Suprapubic skin (tissue), 4 donors: ENCODE measurements around the gene ABI1. TPM values are rescaled to one million over a fixed set of nuclear protein-coding genes. Genes with fewer than 3 reads are reported as not detected.

Experiments used
- DNase-seq, 2 donors: peaks; one replicate each; pipeline ENCODE4 v3.0.0-alpha.2; 2019; ENCODE audit warnings: low spot score in 2 of 2
- H3K27ac ChIP-seq: fragments of 200-600 bp; sonication (generic); one replicate; pipeline ENCODE4 v1.5.1; 2019
- H3K27me3 ChIP-seq: fragments of 200-600 bp; sonication (generic); one replicate; pipeline ENCODE4 v1.5.1; 2019
- H3K36me3 ChIP-seq: fragments of 200-600 bp; sonication (generic); one replicate; pipeline ENCODE4 v1.5.1; 2019
- H3K4me1 ChIP-seq: fragments of 200-600 bp; sonication (generic); one replicate; pipeline ENCODE4 v1.5.1; 2019
- H3K4me3 ChIP-seq: fragments of 200-600 bp; sonication (generic); one replicate; pipeline ENCODE4 v1.5.1; 2019; ENCODE audit warnings: mild to moderate bottlenecking
- H3K9me3 ChIP-seq: fragments of 200-600 bp; sonication (generic); one replicate; pipeline ENCODE4 v1.5.1; 2019
- EP300 ChIP-seq: sonication (generic); formaldehyde crosslinking; IDR thresholded peaks from one replicate; pipeline ENCODE4 v1.6.1; 2017; ENCODE audit warnings: antibody characterized with exemption
- POLR2A ChIP-seq, 2 donors: fragments of 450-650 bp; IDR thresholded peaks; one replicate each; pipeline ENCODE4 v1.6.1; 2017; ENCODE audit warnings: antibody characterized with exemption in 2 of 2, mild to moderate bottlenecking in 2 of 2, moderate library complexity in 2 of 2
- POLR2AphosphoS5 ChIP-seq, 3 donors: sonication (generic); formaldehyde crosslinking; IDR thresholded peaks; one replicate each; pipeline ENCODE4 v1.6.1; 2017; ENCODE audit warnings: antibody characterized with exemption in 3 of 3
- WGBS: methylation state at CpG from one replicate; pipeline ENCODE4 v1.1.5; 2018; 5-methylcytosine and 5-hydroxymethylcytosine counted together
- total RNA-seq, 4 donors: library from RNA; depleted of rRNA; stranded (reverse); fragments of >200 nt; gene quantifications; one replicate each; pipeline ENCODE4 v1.1.0, GENCODE V29; 2016
- TF ChIP-seq, protein P1 (sequence below), 2 donors: fragments of 200-600 bp in 1 of 2; fragments of 450-650 bp in 1 of 2; sonication (generic) in 1 of 2; IDR thresholded peaks; one replicate each; pipeline ENCODE4 v1.5.1; 2016 to 2019; ENCODE audit warnings: antibody characterized with exemption in 2 of 2, mild to moderate bottlenecking in 1 of 2, moderate library complexity in 1 of 2

ABI1 gene
- total RNA-seq, 4 donors from 2014 or later: 62.9 to 78.8 (median 71.8) TPM

DNA sequence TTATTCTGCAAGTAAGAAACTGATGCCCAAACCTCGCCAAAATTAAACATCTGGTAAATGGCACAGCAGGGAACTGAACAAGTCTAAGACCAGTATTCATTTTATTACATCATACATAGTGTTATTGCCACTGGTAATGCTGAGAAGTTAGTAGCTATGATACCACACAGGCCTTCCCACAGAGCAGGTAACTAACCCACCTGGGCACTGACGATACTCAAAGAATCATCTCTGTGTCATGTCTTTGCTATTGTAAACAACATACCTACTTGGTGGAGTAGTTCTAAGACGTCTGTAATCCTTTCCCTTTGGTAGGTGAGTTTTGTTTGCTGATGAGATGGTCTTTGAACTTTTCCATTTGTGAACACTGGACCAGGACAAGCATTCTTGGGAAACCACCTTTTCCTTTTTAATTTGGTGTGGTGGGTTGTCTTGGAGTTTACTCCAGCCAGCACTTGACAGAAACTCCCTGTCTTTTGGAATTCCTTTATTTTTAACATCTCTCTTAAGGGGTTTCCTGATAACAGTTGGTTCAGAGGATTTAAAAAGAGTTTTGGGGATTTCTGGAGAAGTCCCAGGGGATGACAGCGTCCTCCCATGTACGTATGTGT is 122.4 kb downstream of the ABI1 start:
- Histone ChIP-seq H3K4me1 (no peaks in the 10 kb centered on the region), H3K4me3 (no peak overlapping the region), H3K9me3 (no peaks in the 10 kb centered on the region), H3K27ac (no peak overlapping the region), H3K36me3 (peaks cover 19% of the 10 kb centered on the region), H3K27me3 (no peaks in the 10 kb centered on the region)
- WGBS: 81% methylated on average over 5 of the region's 5 CpGs
- TF ChIP-seq, protein P1, sequence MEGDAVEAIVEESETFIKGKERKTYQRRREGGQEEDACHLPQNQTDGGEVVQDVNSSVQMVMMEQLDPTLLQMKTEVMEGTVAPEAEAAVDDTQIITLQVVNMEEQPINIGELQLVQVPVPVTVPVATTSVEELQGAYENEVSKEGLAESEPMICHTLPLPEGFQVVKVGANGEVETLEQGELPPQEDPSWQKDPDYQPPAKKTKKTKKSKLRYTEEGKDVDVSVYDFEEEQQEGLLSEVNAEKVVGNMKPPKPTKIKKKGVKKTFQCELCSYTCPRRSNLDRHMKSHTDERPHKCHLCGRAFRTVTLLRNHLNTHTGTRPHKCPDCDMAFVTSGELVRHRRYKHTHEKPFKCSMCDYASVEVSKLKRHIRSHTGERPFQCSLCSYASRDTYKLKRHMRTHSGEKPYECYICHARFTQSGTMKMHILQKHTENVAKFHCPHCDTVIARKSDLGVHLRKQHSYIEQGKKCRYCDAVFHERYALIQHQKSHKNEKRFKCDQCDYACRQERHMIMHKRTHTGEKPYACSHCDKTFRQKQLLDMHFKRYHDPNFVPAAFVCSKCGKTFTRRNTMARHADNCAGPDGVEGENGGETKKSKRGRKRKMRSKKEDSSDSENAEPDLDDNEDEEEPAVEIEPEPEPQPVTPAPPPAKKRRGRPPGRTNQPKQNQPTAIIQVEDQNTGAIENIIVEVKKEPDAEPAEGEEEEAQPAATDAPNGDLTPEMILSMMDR (IDR thresholded peaks at IDR 0.05): no peak
- TF ChIP-seq POLR2AphosphoS5 (IDR thresholded peaks at IDR 0.05): no peak
- no peak for TF ChIP-seq EP300
- TF ChIP-seq POLR2A (IDR thresholded peaks at IDR 0.05): no peak
- no peak for DNase-seq

DNA sequence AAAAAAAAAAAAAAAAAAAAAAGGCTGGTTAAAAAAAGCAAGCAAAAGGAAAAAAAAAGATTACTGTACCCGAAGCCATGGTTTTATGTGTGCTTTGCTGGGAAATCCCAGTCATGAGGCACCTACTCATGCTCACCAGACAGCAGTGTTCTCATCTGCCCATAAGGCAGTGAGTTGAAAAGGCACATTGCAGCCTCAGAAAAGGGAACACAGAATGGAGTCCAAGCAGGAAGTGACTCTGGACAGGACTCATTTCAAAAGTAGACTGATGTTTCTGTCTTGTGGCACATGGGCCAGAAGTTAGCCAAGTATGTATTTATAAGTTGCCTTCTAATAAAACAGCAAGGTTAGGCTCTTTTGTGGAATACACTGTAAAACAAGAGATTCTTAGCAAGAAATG is 123.0 kb downstream of the ABI1 start:
- 33% methylated on average over 1 of the region's 1 CpG for WGBS
- no peak overlapping the region for H3K27ac ChIP-seq
- H3K36me3 ChIP-seq: peaks cover 15% of the 10 kb centered on the region
- TF ChIP-seq POLR2AphosphoS5 (IDR thresholded peaks at IDR 0.05) (no peak), EP300 (no peak), POLR2A (IDR thresholded peaks at IDR 0.05) (no peak)
- TF ChIP-seq, protein P1 (IDR thresholded peaks at IDR 0.05): no peak
- no peaks in the 10 kb centered on the region for H3K9me3 ChIP-seq
- no peaks in the 10 kb centered on the region for H3K27me3 ChIP-seq
- H3K4me3 ChIP-seq: no peak overlapping the region
- H3K4me1 ChIP-seq: no peaks in the 10 kb centered on the region
- DNase-seq: no peak

DNA sequence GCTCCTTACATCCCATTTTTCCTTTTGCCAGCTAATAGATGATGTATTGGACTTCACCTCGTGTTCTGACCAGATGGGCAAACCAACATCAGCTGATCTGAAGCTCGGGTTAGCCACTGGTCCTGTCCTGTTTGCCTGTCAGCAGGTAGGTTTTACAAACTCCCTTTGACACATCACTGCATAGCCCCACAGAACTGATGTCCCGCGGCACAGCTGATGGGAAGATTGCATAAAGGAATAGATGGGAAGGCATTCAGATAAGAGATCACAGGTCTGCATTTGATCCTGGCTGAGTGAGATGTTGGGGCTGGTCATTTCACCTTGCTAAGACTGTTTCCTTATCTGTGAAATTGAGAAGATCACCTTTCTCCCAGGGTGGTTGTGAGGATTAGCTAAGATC is 125.3 kb downstream of the ABI1 start:
- no peaks in the 10 kb centered on the region for H3K4me1 ChIP-seq
- WGBS: 88% methylated on average over 4 of the region's 4 CpGs
- H3K27ac ChIP-seq: no peak overlapping the region
- H3K4me3 ChIP-seq: no peak overlapping the region
- H3K27me3 ChIP-seq: no peaks in the 10 kb centered on the region
- DNase-seq: no peak
- no peaks in the 10 kb centered on the region for H3K9me3 ChIP-seq
- TF ChIP-seq, protein P1 (IDR thresholded peaks at IDR 0.05): no peak
- no peak for TF ChIP-seq EP300
- no peak for TF ChIP-seq POLR2AphosphoS5 (IDR thresholded peaks at IDR 0.05)
- TF ChIP-seq POLR2A (IDR thresholded peaks at IDR 0.05): no peak
- H3K36me3 ChIP-seq: peaks cover 26% of the 10 kb centered on the region

DNA sequence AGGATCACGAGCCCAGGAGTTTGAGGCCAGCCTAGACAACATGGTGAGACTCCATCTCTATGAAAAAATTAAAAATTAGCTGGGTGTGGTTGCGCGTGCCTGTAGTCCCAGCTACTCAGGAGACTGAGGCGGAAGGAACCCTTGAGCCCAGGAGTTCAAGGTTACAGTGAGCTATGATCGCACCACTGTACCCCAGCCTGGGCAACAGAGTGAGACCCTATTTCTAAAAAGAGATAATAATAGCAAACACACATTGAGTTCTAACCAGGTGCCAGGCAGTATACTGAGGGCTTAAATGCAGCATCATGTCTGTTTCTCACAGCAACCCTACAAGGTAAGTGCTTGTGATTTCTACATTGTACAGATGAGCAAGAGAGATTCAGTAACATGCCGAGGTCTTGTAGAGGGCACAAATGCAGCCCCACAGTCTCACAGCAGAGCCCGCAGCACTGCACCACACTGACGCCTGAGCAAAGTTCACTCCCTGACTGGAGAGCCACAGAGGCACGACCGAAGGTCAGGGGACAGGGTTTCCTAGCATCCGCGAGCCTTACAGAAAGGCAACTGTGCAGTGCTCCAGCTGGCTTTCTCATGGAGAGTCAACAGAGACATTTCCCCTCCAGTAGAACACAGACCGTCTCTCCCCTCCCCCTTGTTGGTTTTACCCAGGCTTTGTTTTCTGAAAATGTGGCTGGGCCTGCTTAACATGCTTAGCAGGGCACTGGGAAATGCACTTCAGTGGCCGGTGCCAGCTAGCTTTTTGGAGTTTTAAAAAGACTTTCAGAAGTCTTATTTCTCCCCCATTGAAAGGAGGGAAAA is 126.8 kb downstream of the ABI1 start:
- Histone ChIP-seq H3K27ac (no peak overlapping the region), H3K4me1 (no peaks in the 10 kb centered on the region), H3K9me3 (no peaks in the 10 kb centered on the region), H3K4me3 (no peak overlapping the region), H3K27me3 (no peaks in the 10 kb centered on the region), H3K36me3 (peaks cover 26% of the 10 kb centered on the region)
- TF ChIP-seq POLR2AphosphoS5 (IDR thresholded peaks at IDR 0.05) (no peak), EP300 (no peak), POLR2A (IDR thresholded peaks at IDR 0.05) (no peak)
- TF ChIP-seq, protein P1 (IDR thresholded peaks at IDR 0.05): no peak
- no peak for DNase-seq
- 76% methylated on average over 14 of the region's 14 CpGs for WGBS

DNA sequence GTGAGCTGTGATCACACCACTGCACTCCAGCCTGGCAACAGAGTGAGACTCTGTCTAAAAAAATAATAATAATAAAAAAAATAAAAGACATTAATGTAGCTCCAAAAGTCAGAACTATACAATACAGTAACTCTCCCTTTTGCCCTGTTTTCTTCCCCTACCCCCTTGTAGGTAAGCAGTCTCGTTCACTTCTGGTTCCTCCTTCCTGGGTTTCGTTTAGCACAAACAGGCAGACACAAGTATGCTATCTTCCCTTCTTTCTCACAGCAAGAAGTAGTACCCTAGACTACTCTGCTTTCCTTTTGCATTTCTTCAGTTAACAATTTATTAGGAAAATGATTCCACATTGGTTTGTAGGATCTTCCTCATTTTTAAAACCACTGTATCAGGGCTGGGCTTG is 130.2 kb downstream of the ABI1 start:
- Histone ChIP-seq H3K9me3 (no peaks in the 10 kb centered on the region), H3K36me3 (peaks cover 18% of the 10 kb centered on the region), H3K27ac (no peak overlapping the region), H3K4me3 (no peak overlapping the region), H3K4me1 (peaks cover 3% of the 10 kb centered on the region), H3K27me3 (no peaks in the 10 kb centered on the region)
- no peak for TF ChIP-seq POLR2AphosphoS5 (IDR thresholded peaks at IDR 0.05)
- TF ChIP-seq POLR2A (IDR thresholded peaks at IDR 0.05): no peak
- WGBS: 72% methylated on average over 2 of the region's 2 CpGs
- no peak for DNase-seq
